Umbilical cord (tissue), 2 donors: ENCODE measurements around the gene UBFD1. TPM values are rescaled to one million over a fixed set of nuclear protein-coding genes. Genes with fewer than 3 reads are reported as not detected.
A peak's percentile ranks its signal among the peaks of the same experiment; 100 is the strongest.
"Not testable (repeated sequence)": the region's sequence is repeated elsewhere in the genome, so short reads cannot be mapped to it uniquely, and the experiment has no call there.

ENCODE experiments used
- DNase-seq: peaks from one replicate; pipeline ENCODE4 v3.0.0-alpha.2; 2015; ENCODE audit warnings: low spot score
- total RNA-seq: library from RNA; depleted of rRNA; stranded (reverse); fragments of >200 nt; gene quantifications from one replicate; pipeline ENCODE4 v1.2.3, GENCODE V29; 2014; ENCODE audit warnings: low replicate concordance; ENCODE audit not compliant: insufficient read depth

Gene UBFD1
- total RNA-seq, 1 donor from 2014 or later, result 84.5 TPM

DNA sequence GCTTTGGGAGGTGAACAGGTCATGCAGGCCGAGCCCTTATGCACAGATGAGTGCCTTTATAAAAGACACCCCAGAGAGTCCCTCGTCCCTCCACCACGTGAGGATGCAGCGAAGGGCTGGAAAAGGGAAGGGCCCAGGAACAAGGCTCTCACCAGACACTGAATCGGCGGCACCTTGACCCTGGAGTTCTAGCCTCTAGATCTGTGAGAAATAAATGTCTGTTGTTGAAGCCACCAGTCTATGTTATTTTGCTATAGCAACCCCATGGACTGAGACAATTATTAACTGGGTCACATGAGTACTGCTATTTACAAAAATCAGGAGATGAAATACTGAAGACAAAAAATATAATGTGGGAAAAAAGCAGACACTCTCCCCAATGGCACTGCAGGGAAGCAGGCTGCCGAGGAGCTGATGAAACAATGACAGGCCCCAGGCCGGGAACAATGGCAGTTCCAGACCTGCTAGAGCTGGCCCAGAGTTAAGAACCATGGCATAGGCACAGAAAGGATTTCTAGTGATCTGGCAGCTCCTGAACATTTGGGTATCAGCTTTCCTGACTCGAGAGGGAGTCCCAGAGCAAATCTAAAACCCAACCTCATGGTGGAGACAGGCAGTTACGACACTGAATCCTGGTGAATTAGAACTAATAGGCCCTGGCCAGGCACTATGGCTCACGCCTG, 29.4 kb upstream of the UBFD1 start:
- no peak for DNase-seq

GRCh38 chr16:23528644-23529310, 28.8 kb upstream of the UBFD1 start:
- no peak for DNase-seq

- no peak for DNase-seq
Observed at GRCh38 chr16:23530062-23530461, 27.5 kb upstream of the UBFD1 start.

DNA sequence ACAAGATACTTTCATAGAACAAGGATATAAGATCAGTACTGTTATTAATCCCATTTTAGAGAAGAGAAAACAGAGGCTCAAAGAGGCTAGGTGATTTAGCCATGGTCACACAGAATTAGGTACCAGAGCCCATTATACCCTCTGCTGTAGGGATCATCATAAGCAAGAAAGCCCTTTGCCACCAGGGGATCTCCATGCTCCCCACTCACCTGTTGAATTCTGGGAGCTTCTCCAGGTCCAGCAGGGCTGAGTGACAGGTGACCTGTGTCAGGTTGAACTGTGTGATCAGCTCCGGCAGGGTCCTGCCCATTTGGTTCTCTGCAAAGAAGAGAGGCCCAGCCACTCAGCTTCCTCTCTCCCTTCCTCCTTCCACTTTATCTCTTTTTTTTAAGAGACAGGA, 25.1 kb upstream of the UBFD1 start:
- DNase-seq, result no peak

- no peak for DNase-seq
Observed at GRCh38 chr16:23534868-23535860, 22.4 kb upstream of the UBFD1 start.

DNA sequence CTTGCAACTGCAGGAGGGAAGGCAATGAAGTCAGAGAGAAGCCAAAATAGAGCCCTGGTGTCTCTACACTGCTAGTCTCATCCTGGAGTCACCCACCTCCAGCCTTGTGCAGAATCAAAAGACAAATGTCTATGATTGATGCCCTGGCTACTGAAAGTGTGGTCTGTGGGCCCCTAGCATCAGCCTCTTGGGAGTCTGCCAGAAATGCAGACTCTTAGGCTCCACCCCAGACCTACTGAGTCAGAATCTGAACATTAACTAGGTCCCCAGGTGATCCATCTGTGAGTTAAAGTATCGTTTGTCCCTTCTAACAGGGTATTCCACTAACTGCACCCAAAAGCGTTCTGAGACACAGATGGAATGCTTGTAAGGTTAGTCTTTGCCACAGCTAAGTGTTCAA, 21.6 kb upstream of the UBFD1 start:
- no peak for DNase-seq

DNA sequence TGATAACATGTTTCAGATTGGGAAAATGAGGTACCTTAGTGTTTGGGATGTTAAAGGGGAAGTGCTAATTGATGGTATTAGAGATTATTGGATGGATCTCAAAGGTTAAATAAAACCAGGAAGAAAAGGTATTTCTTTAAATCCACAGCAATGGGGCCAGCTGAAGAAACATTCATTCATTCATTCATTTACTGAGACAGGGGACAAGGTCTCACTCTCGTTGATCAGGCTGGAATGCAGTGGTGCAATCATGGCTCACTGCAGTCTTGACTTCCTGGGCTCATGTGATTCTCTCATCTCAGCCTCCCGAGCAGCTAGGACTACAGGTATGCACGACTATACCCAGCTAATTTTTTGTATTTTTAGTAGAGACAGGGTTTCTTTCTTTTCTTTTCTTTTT, 20.1 kb upstream of the UBFD1 start:
- DNase-seq, result no peak

DNA sequence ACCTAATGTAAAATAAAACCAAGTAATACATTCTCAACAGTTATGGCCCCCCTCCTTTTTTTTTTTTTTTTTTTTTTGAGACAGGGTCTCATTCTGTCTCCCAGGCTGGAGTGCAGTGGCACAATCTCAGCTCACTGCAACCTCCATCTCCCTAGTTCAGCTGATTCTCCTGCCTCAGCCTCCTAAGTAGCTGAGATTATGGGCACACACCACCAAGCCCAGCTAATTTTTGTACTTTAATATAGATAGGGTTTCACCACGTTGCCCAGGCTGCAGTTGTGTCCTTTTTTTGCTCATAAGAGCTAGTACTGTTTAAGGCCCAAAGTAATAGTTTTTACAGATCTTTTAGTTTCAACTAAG, 18.6 kb upstream of the UBFD1 start:
- DNase-seq, result no peak

DNA sequence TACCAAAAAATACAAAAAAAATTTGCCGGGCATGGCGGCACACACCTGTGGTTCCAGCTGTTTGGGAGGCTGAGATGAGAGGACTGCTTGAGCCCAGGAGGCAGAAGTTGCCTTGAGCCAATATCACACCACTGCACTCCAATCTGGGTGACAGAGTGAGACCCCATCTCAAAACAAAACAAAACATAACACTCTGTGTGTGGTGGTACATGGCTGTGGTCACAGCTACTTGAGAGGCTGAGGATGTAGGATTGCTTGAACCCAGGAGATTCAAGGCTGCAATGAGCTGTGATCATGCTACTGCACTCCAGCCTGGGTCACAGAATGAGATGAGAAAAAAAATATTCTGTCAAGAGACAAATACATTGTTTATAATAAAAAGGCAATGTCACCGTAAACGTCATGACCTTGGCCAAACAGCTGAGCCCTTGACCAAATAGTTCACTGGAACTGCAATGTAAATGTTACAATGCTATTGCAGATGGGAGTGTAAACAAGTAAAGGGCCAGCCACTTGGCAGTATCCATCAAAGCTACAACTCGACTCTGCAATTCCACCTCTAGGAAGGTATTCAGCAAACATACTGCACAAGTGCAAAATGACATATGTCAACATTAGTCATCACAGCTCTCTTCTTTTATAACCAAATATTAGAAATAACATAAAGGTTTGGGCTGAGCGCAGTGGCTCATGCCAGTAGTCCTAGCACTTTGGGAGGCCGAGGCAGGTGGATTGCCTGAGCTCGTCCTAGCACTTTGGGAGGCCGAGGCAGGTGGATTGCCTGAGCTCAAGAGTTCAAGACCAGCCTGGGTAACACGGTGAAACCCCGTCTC, 17.3 kb upstream of the UBFD1 start:
- no peak for DNase-seq

DNA sequence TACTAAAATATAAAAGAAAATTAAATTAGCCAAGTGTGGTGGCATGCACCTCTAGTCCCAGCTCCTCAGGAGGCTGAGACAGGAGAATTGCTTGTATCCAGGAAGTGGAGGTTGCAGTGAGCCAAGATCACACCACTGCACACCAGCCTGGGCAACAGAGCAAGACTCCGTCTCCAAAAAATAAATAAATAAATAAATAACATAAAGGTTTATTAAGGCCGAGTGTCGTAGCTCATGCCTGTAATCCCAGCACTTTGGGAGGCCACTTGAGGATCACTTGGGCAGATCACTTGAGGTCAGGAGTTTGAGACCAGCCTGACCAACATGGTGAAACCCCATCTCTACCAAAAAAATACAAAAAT, 16.7 kb upstream of the UBFD1 start:
- not testable (repeated sequence) for DNase-seq

GRCh38 chr16:23544436-23544835, 13.1 kb upstream of the UBFD1 start:
- no peak for DNase-seq

DNA sequence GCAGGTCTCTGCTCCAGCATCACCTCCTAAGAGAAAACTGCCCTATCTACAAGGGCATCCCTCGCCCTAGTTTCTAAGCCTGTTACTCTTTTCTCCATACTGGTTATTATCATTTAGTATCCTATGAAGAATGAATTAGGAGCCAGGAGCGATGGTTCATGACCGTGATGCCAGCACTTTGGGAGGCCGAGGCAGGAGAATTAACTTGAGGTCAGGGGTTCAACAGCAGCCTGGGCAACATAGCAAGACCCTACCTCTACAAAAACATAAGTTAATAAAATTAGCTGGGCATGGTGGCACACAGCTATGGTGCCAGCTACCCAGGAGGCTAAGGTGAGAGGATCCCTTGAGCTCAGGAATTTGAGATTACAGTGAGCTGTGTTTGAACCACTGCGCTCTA, 7.6 kb upstream of the UBFD1 start:
- DNase-seq, result no peak

DNA sequence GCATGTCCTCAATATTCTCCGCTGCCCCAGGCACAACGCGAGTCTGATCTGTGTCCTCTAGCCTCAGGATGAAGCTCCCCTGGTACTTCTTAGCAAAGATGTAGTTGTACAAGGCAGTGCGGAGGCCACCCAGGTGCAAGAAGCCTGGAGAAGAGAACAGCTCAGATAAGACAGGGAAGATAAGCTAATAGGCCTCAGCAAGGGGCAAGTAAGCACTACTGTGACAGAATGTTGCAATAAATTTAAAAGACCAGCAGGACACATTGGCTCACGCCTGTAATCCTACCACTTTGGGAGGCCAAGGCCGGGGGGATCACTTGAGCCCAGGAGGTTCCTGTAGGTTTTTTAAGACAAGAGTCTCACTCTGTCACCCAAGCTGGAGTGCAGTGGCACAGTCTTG, 5.4 kb upstream of the UBFD1 start:
- no peak for DNase-seq

- DNase-seq, result no peak
Observed at GRCh38 chr16:23554536-23554935, 3.0 kb upstream of the UBFD1 start.

DNA sequence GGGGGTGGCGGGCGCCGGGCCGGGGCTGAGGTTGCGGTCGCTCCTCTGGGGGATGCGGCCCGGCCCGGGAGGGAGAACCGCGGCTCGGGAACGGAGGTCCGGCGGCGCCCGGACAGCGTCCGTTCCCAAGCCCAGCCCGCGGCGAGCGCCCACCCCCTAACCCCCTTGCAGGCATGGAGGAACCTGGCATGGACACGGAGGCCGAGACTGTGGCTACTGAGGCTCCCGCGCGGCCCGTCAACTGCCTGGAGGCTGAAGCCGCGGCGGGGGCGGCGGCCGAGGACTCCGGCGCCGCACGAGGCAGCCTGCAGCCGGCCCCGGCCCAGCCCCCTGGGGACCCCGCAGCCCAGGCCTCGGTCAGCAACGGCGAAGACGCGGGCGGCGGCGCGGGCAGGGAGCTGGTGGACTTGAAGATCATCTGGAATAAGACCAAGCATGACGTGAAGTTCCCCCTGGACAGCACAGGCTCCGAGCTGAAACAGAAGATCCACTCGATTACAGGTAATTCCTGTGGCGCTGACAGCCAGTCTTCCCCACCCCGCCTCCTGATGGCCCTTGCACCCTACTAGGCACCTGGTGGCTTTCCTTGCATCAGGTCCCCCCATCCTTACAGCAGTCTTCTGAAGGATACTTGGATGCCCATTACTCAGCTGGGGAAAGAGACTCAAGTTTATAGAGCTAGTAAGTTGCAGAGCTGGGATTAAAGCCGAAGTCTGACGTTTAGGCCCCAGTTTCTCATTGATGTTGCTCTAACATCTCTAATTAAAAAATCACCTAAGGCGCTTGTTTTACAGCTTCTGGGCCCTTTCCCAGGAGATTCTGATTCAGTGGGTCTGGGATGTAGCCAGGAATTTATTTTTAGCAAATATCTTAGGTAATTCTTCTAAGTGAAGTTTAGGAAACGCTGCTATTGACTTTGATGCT, 514 bp downstream of the UBFD1 start:
- DNase-seq, result peak; percentile 42

GRCh38 chr16:23561586-23561985, 4.1 kb downstream of the UBFD1 start:
- DNase-seq, result no peak

DNA sequence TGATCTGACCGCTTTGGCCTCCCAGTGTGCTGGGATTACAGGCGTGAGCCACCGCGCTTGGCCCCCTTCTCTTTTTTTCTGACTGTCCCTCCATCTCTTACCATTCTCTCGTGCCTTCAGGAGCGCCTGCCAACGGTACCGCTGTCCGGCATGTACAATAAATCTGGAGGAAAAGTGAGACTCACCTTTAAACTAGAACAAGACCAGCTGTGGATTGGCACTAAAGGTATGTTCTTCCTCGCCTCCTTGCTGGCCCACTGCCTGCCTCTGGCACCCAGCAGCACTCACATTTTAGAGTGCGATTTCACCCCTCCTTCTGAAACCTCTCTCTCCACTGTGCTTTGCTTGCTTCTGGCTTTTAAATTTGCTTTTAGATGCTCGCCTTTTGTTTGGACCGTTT, 5.0 kb downstream of the UBFD1 start:
- DNase-seq, result no peak

DNA sequence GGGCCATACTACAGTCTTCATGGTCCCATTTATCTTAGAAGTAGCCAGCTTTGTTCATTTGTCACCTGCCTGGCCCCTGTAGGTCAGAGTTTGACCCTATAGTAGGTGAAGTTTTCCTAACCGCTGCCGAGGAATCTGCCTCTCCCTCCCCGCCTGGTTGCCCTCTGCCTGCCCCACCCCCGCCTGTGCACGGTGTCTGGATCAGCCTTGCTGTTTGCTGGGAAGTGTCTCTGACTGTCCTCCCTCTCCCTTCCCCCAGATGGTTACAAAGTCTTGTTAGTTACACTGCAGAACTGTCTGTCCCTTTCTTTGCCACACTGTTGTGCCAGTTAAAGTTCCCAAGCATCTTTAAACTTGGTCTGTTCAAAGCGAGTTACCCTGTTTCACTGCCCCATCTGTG, 5.7 kb downstream of the UBFD1 start:
- DNase-seq, result no peak

DNA sequence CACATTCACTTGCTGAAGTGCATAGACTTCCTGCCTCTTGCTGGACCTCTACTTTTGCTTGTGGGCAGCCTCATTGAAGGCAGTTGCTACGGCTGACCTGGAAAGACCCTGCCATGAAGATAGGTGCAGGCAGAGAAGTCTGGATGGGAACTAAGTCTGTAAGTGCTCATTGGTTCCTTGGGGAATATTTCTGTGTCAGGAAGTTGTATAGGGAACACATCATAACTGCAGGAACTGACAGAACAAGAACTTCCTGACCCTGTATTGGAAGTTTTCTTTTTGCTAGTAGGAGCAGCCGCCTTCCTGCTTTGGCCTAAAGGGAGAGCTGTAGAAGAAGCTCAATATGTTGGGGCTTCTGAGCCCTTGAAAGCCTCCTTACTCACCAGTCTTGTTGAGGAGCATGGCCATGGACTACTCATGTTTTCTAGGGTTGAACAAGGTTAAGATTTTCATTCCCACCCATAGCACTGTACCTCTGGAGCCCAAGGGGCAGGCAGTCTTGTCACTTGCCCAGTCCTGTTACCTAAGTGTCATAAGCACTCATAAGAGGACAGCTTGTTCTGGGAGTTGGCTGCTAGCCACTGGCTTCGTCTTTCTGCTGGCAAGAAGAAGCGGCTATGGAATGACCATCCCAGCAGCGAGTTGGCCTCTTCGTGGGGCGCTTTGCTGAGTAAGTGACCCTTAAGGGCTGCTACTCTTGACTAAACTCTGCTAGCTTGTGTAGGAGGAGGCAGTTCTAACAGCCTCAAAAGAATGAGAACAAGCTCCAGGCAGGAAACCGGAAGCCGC, 7.2 kb downstream of the UBFD1 start:
- DNase-seq, result no peak

- no peak for DNase-seq
Observed at GRCh38 chr16:23566724-23567123, 9.2 kb downstream of the UBFD1 start.
